Fibroblast of skin of right biceps (primary cell): ENCODE data around the gene ALDOA.
A peak's percentile ranks its signal among the peaks of the same experiment; 100 is the strongest.
"Not testable (repeated sequence)": the region's sequence is repeated elsewhere in the genome, so short reads cannot be mapped to it uniquely, and the experiment has no call there.

Source experiments
- DNase-seq: peaks from one replicate; pipeline ENCODE4 v3.0.0-alpha.2; 2013

The ALDOA gene

GRCh38 chr16:30065102-30065942 is at the start of gene ALDOA:
Gene ALDOA (plus strand): TSS chr16:30065760. CDS start chr16:30066898, 1,138 bp downstream.
- DNase-seq = peak; percentile 100

DNA sequence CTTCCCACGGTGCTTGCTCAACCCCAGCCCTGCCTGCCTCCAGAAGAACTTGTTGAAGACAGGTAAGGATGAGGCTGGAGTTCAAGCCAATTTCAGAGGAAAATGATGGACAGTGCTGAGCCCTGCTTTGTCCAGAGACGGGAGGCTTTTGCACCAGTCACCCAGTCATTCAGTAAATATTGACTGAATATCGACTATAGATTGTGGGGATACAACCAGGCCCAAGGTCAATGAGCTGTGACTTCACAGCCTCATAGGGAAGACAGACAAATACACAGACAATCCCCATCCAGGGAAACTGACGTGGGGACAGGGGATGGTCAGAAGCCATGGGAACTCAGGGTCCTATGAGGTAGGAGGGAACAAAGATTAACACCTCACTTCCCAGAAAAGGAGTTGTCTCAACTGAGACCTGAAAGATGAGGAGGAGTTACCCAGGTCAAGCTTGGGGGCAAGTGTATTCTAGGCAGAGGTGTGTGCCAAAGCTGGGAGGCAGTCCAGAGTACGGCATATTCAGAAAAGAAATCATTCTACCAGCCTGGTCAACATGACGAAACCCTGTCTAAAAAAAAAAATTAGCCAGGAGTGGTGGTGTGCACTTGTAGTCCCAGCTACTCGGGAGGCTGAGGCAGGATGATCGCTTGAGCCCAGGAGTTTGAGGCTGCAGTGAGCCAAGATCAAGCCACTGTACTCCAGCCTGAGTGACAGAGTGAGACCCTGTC is 48.8 kb upstream of the ALDOA start:
- DNase-seq = no peak

DNA sequence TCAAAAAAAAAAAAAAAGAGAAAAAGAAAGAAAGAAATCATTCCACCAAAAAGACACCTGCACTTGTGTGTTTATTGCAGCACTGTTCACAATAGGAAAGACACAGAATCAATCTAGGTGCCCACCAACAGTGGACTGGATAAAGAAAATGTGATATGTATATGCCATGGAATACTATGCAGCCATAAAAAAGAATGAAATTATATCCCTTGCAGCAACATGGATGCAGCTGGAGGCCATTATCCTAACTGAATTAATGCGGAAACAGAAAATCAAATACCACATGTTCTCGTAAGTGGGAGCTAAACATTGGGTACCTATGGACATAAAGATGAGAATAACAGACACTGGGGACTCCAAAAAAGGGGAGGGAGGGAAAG is 48.3 kb upstream of the ALDOA start:
- DNase-seq = no peak

DNA sequence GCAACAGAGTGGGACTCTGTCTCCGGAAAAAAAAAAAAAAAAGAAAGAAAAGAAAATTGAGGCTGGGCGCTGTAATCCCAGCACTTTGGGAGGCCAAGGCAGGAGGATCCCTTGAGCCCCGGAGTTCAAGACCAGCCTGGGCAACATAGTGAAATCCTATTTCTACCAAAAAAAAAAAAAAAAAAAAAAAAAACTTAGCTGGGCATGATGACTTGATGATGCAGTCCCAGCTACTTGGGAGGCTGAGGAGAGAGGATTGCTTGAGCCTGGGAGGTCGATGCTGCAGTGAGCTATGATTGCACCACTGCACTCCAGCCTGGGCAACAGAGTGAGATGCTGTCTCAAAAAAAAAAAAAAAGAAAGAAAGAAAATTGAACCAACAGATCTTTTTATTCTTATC is 47.6 kb upstream of the ALDOA start:
- DNase-seq = not testable (repeated sequence)

DNA sequence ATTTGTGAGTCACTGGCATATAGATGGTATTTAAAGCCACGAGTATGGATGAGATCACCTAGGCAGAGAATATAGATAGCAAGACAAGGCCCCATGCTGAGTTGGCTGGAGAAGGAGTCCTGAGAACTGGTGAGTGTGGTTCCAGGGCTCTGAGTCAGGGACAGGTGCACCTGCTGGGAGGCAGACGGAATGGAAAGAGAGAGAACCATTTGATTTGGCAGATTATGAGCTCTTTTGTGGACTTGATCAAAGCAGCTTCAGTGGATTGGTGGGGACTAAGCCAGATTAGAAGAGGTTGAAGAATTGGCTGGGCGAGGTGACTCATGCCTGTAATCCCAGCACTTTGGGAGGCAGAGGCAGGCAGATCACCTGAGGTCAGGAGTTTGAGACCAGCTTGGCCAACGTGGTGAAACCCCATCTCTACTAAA is 46.8 kb upstream of the ALDOA start:
- DNase-seq = peak; percentile 72

- DNase-seq = no peak
These were observed 42.7 kb upstream of the ALDOA start, which contains the start of gene C16orf92 for GRCh38 chr16:30022887-30023286. Gene C16orf92 (plus strand): TSS chr16:30023198. CDS start chr16:30023341, 143 bp downstream.

GRCh38 chr16:30023586-30023985 is 42.0 kb upstream of the ALDOA start:
- no peak for DNase-seq

DNA sequence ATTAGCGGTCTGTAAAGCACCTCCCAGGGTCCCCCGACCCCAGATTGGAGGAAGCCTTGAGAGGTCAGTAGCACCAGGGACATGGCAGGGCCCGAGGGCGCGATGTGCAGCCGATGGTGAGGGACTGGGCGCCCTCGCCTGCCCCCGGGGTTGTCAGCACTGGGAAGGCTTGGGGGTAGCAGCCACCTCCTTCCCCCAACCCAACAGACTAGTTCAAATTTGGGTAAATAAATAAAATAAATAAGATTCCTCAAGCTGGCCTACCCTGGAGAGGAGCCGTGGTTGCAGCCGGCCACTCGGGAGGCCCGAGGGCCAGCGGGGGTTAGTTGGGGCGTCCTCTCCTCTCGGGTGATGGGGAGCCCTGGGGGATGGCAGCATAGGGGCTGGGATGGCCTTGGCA is 41.1 kb upstream of the ALDOA start:
- no peak for DNase-seq

DNA sequence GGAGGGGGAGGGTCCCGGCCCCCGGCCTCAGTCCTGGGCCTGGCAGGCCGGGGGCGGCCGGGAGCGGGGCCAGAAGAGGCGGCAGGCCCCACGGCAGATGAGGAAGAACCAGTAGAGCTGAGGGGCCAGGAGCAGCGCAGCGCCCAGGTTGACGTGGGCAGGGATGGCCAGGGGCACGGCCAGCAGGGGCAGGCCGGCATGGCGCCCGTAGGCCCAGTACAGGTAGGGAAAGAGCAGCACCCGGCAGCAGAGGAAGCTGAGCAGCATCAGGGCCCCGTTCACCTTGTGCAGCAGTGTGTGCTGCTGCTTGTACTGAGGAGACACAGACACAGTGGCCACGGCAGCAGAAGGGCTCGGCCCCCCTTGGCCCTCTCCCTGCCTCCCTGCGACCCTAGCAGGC is 40.4 kb upstream of the ALDOA start:
- DNase-seq = no peak

DNA sequence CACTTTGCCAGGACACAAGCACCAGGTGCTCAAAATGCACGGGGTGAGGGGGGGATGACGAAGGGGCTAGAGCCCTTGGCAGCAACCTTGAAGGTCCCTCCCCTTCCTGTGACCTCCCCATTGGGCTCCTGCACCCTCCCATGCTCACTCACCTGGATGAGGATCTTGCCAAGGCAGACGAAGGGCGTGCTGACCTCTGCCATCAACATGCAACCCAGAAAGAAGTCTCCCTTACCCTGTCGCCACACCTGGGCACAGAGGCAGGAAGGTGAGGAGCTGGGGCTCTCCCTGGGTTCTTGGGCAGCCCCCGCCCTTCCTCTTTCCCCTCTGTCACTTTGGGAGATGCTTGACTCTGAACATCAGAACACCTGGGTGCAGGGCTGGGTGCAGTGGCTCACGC is 40.0 kb upstream of the ALDOA start:
- no peak for DNase-seq

DNA sequence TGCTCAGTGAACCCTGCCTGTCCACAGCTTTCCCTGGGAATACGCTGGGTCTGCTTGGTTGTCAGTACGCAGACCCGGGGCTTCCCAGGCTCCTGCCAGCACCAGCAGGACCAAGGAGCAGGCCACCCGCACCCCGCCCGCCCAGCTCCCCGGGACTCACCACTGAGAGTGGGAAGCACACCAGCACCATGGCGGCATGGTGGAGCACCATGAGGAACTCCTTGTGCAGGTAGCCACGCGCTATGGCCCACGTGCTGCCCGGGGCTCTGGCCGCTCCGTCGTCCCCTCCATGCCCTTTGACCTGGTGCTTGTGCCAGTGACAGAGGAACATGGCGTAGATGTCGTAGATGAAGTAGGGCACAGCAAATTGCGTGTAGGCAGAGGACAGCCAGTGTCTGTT is 39.1 kb upstream of the ALDOA start:
- DNase-seq = no peak

DNA sequence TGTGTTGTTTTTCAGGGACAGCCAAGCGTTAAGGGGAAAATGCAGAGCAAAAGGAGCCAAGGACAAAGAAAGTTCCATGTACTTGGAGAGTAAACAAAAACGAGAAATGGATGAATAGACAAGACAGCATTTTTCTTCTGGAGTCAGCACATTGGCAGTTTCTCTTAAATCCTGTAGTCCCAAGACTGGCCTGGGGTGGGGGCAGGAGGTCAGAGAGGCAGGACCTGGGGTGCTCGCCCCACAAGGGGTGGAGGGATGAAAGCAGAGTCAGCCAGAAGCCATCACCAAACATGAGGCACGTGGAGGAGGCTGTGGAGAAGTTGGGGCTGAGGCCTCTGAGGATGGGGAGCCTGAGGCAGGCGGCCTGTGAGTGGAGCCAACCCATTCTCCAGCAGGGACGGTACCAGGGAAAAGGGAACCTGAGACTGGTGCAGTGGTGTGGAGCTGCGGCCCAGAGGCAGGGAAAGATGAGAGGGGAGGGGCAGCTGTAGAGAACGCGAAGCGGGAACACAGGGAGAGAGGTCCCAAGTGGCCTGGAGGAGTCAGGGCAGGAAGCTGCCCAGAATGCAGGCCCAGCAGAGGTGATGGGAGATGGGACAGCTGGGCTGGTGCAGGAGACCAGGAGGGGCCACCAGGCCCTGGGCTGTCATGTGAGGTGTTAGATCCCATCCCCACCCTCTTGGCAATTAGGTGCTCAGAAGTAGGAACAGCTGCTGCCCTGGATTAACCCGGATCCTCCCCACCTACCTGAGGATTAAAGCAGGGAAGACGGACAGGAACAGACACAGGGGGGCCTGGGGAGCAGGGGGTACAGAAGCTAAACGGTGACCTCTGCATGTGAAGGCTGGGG is 37.7 kb upstream of the ALDOA start:
- DNase-seq = no peak

DNA sequence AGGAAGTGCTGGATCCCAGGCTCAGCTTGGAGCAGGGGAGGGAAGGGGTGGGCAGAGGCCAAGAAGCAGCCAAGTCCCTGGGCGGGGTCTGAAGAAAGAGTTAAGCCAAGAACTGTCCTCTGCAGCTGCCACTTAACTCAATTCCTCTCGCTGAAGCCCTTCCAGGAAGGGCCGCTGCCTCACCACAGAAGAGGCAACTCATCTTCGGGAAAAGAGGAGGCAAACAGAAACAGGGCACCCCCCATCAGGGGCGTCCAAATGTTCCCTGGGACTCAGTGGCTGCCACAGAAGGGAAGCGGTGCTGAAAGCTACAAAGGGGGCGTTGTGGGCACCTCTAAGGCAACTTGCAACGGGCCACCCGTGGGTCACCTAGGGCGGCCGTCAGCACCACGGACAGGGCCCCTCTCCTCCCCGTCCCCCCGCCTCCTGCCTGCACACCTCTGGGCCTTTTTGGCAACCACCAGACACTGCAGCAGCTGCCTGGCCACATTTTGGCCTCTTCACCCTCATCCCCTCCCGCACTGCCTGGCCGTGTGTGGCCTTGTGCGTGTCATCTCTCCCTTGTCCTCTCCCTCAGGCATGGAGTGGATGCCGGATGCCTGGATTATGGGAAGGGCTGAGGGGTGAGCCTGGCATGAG is 37.0 kb upstream of the ALDOA start:
- no peak for DNase-seq

DNA sequence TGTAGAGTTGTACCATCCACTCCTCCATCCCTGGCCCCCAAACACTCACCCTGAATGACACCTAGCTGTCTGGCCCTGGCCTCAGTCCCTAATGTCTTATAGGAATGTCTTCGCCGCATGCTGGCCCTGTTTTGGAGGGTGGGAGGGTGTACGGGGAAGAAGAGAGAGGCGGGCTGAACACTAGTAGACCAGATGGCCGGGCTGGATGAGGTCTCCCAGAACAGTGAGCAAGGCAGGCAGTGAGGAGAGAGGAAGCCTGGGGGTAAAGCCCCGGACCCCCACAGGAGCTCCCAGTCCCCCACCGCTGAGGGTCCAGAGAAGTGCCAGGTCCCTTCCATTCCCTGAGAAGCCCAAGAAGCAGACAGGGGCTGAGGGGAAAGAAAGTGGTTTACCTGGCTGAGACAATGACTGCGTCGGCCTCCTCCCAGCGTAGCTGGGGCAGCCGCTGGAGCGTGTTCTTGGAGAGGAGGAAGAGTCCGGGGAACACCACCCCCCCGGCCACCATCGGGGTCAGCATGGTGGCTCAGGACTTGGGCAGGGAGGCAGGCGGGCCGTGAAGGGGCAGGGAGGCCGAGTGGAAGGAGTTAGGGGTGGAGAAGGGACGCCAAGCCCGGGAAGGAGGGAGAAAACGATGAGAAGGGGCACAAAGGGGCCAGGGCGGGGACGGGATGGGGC is 35.4 kb upstream of the ALDOA start:
- no peak for DNase-seq

- DNase-seq = no peak
These were observed 34.6 kb upstream of the ALDOA start, which contains the start of gene TLCD3B for GRCh38 chr16:30030841-30031413. Gene TLCD3B (minus strand): TSS chr16:30031271. CDS start chr16:30030527, 744 bp downstream.

DNA sequence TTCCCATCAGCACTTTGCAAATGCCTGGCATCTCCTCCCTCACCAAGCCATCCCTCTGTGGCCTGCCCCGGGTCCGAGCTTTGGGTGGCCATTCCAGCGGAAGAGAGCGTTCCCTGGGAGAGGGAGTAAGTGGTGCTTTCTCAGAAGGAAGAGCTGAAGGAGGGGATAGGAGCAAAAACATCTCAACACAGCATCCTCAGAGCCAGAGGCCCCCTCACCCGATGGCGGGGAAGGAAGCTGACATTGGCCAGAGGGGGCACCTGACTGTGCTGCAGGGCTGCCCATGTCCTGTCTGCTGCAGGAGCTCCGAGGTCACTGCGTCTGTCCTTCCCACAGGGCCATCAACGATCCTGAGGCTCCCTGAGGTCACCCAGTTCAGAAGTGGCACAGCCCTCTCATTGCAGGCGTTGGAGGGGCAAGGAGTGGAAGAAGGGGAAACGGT is 34.1 kb upstream of the ALDOA start:
- no peak for DNase-seq

DNA sequence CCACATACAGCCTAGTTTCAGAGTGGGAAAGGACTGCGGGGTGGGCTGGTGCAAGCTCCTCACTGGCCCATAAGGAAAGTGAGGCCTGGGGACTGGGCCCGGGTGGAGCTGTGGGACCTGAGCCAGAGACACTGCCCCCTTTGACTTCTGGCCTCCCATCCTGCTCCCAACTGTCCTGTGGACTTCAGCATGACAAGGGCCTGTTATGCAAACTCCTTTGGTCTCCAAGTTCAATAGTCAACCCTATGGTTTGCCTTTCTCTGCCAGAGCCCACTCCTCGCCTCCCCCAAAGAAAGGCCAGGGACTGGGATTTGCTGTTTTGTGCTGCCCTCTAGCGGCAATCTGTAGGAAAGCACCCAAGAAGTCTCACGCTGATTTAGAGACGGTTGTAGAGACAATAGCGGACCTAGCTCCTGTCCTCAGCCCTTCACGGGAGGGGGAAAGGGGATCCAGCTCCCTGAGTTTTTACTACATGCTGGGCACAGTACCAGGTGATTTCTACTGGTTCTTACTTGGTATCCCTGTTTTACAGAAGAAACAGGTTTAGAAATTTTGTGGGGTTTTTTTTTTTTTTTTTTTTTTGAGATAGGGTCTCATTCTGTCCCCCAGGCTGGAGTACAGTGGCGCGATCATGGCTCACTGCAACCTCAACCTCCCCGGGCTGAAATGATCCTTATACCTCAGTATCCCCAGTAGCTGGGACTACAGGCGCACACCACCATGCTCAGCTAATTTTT is 33.3 kb upstream of the ALDOA start:
- peak; percentile 64 for DNase-seq

DNA sequence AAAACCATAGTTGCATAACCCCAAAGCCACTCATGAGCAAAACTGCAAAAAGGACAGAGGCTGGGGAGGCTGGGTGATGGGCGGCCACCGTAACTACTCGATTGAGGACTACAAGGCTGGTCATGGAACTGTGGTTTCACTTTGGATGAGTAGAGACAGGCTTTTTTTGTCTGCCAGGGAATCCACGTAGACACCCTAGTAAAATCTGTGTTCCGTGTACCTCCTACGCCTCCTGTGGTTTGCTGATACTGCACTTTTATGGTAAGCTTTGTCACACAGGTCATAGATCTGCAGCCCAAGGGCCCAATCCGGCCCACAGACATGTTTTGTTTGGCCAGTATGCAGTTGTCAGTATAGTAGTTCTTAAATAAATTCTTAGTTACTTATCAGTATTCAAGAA is 32.3 kb upstream of the ALDOA start:
- no peak for DNase-seq

DNA sequence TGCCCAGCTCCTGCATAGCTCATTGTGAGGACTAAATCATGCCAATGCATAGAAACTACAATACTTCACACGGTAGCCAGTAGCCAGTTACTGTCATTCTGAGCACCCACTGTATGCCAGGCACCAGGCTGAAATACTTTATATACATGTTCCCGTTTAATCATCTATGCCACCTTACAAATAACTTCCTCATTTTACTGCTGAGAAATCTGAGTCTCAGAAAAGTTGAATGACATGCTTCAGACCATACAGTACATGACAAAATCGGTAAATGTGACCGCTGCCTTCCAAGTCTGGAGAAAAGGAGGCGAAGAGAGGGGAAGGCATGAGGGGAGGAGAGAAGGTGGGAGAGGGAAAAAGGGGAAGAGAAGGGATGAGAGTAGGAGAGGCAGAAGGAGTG is 25.3 kb upstream of the ALDOA start:
- no peak for DNase-seq

GRCh38 chr16:30040690-30041089 is 24.9 kb upstream of the ALDOA start:
- DNase-seq = not testable (repeated sequence)

- peak; percentile 43 for DNase-seq
These were observed 23.7 kb upstream of the ALDOA start for GRCh38 chr16:30041841-30042240.
